Stomach smooth muscle (tissue), 2 donors: ENCODE results near the gene DCLK1.
"Not testable (repeated sequence)": the region's sequence is repeated elsewhere in the genome, so short reads cannot be mapped to it uniquely, and the experiment has no call there.

ENCODE experiments used
- H3K27ac ChIP-seq: one replicate; pipeline ENCODE4 v1.7.0; 2013; ENCODE audit warnings: mild to moderate bottlenecking, low read length, inconsistent platforms
- H3K27me3 ChIP-seq, 2 donors: one replicate each; pipeline ENCODE4 v1.7.0; 2013; ENCODE audit warnings: low read length in 2 of 2; ENCODE audit not compliant: insufficient read depth in 2 of 2, control insufficient read depth in 1 of 2
- H3K36me3 ChIP-seq, 2 donors: one replicate each; pipeline ENCODE4 v1.7.0; 2013; ENCODE audit warnings: low read length in 2 of 2; ENCODE audit not compliant: control insufficient read depth in 2 of 2, insufficient read depth in 2 of 2
- H3K4me1 ChIP-seq: one replicate; pipeline ENCODE4 v1.7.0; 2013; ENCODE audit warnings: low read length; ENCODE audit not compliant: control insufficient read depth, insufficient read depth
- H3K4me3 ChIP-seq, 2 donors: one replicate each; pipeline ENCODE4 v1.7.0; 2013; ENCODE audit warnings: low read length in 2 of 2
- H3K9ac ChIP-seq, 2 donors: one replicate each; pipeline ENCODE4 v1.7.0; 2013; ENCODE audit warnings: low read length in 2 of 2, mild to moderate bottlenecking in 1 of 2
- H3K9me3 ChIP-seq, 2 donors: one replicate each; pipeline ENCODE4 v1.7.0; 2013; ENCODE audit warnings: low read length in 2 of 2; ENCODE audit not compliant: control insufficient read depth in 2 of 2
- donor health status: healthy.
- donor health status: Pancreatic carcinoma.

Gene DCLK1

DNA sequence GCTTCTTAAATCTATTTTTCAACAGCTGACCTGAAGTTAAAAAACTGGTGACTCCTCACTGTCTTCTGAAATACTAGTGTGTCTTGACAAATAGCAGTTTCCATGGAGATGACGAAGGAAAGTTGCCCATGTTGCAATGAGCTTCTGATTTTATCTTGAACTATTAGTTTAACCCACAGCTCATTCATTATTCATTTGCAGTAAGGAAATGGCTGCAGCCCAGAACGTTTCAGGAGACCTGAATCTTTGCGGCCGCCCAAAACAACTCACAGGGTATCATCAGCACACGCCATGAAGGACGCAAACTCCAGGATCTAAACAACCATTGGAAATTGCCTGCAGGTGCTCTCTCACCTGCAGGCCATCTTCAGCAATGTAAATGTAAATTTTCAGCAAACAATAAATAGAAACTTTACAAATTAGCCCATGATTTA lies 142.5 kb downstream of the DCLK1 start:
- H3K9me3 ChIP-seq: no peaks in the 10 kb centered on the region
- H3K27me3 ChIP-seq: peaks cover 0 to 2% of the 10 kb centered on the region in 2 donors
- H3K27ac ChIP-seq: no peak overlapping the region
- no peak overlapping the region for H3K4me3 ChIP-seq
- H3K4me1 ChIP-seq: no peaks in the 10 kb centered on the region
- no peak overlapping the region for H3K9ac ChIP-seq
- no peaks in the 10 kb centered on the region for H3K36me3 ChIP-seq

DNA sequence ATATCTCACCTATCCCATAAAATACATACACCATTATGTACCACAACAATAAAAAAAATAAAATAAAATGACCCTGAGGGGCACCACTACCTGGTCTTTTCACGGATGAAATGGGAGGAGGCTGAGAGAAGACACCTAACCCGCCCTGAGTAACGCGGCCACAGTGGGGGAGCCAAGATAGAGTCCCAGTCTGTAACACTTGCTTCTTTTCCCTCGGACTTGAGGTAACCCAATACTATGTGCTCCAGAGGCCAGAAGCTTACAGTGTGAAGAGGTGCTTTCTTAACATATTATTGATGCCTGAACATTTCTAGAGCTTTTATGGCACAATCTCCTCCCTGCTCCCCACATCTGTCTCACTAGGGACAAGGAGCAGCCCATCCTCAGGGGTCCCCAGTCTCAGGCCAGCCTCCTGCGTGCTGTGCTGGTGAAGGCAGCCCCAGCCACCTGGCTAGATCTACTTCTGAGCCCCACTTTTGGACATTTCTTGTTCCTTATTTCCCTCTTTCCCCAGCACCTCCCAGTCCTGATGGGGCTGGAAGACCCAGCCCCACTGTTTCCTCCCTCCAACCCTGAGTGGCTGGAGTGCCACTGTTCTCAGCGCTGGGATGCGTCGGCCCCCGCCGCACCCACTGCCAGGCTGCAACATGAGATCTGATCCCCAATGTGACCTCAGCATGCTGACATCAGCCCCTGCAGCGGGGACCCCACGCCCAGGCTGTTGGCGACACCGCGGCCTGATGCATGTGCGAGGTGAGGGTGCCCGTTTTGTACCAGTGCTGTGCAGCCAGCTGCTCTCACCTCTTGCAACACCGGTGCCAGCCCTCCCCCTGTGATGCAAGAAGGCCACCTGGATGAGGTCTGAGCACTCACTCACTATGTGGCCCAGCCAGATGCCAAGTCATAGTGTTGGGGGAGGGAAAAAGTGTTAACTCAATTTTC lies 143.3 kb downstream of the DCLK1 start:
- Histone ChIP-seq H3K4me1 (no peaks in the 10 kb centered on the region), H3K36me3 (no peaks in the 10 kb centered on the region), H3K9ac (no peak overlapping the region), H3K27ac (no peak overlapping the region), H3K27me3 (peaks cover 0 to 2% of the 10 kb centered on the region in 2 donors), H3K9me3 (no peaks in the 10 kb centered on the region), H3K4me3 (no peak overlapping the region)

DNA sequence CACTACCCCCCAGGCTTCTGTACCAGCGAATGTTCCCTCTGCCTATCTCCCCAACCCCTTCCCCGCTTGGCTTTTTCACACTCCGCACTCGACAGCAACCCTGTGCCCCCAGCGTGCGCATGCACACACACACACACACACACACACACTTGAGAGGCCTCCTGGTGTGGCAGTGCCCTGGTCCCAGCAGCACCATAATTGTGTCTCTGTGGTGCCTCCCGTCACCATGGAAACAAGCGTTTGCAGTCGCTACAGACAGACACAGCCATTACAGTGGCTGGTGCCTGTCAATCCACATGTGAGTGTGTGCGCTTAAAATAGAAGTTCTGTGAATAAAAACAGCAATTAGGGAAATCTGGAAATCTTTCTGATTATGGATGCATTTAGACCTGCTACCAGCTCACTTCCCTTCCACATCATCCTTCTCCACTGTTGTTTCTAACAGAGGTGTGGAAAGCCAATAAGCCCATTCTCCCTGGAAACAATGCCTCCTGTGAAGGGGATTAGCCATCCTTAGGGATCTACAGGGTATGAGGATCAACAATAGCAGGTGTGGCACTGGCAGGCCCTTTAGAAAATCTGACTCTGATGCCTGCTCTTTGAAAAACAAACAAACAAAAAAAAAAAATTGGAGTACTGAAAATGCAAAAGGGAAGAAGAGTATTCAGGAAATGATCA lies 146.3 kb downstream of the DCLK1 start:
- no peaks in the 10 kb centered on the region for H3K9me3 ChIP-seq
- no peaks in the 10 kb centered on the region for H3K36me3 ChIP-seq
- no peaks in the 10 kb centered on the region for H3K4me1 ChIP-seq
- H3K27me3 ChIP-seq: peaks cover 0 to 2% of the 10 kb centered on the region in 2 donors
- no peak overlapping the region for H3K9ac ChIP-seq
- H3K4me3 ChIP-seq: no peak overlapping the region
- H3K27ac ChIP-seq: no peak overlapping the region

DNA sequence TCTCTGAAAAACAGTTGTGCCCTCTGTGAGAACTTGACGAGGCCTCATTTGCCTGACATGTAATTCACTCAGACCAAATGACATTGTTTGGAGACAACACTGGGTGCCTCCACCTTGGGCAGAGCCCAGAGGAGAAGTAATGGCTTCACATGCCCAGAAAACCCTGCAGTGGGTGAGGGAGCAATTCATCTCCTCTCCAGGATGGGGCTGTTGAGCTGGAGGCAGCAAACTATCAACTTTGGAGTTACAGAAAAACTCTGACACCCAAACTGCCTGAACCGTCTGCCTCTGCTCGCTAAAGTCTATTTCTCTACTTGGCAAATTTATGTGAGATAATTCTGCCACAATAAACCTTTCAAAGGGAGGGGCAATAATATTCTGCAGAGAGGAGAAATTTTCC lies 146.9 kb downstream of the DCLK1 start:
- Histone ChIP-seq H3K27me3 (peaks cover 0 to 2% of the 10 kb centered on the region in 2 donors), H3K9ac (no peak overlapping the region), H3K4me3 (no peak overlapping the region), H3K36me3 (no peaks in the 10 kb centered on the region), H3K4me1 (peaks cover 4% of the 10 kb centered on the region), H3K9me3 (no peaks in the 10 kb centered on the region), H3K27ac (no peak overlapping the region)

DNA sequence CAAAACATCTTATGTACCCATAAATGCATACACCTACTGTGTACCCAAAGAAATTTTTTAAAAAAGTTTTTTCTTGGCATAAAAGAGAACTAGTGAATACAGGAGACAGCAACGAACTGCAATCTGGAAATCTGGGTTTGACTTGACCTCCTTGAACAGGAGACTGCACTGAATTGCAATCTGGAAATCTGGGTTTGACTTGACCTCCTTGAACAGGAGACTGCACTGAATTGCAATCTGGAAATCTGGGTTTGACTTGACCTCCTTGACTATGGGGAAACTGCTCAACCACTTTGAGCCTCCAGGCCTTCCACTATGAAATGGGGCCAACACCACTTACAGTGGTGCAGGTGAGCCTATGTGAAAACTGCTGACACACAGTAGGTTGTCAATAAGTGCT lies 147.5 kb downstream of the DCLK1 start:
- not testable (repeated sequence) for H3K27me3 ChIP-seq, H3K9ac ChIP-seq, H3K4me3 ChIP-seq, H3K9me3 ChIP-seq, H3K4me1 ChIP-seq, H3K27ac ChIP-seq, H3K36me3 ChIP-seq

GRCh38 chr13:35983206-35983605 lies 148.0 kb downstream of the DCLK1 start:
- H3K36me3 ChIP-seq: no peaks in the 10 kb centered on the region
- H3K4me1 ChIP-seq: peaks cover 8% of the 10 kb centered on the region
- H3K9me3 ChIP-seq: no peaks in the 10 kb centered on the region
- peaks cover 0 to 2% of the 10 kb centered on the region in 2 donors for H3K27me3 ChIP-seq
- no peak overlapping the region for H3K4me3 ChIP-seq
- no peak overlapping the region for H3K9ac ChIP-seq
- H3K27ac ChIP-seq: no peak overlapping the region

DNA sequence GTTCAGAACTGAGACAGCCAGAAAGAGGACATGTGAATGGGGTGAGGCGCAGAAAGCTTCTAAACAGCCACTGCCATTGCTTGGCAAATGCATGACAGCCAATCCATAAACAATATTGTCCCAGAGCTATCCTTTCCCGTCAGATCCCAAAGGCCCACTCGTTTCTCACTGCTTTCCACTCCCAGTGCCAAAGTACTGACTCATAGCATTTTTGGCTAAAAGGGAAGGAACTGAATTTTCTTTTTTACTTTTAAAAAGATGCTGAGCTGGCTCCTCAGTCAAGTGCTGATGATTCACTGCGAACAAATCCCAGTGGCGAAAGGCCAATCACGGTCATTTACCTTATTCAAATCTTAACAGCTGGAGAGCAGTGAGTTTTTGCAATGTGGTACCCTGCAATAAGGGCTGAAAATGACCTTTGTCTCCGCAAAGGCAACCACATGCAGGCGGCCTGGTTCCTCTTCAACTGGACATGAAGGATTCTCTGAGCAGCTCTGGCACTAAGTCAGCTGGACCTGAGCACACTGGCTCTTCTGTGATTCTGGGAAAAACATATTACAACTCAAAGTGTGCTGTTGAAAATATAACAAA lies 151.7 kb downstream of the DCLK1 start:
- peak overlapping the region in 1 of 2 donors; percentile 31 for H3K4me3 ChIP-seq

GRCh38 chr13:35978607-35979316 lies 152.4 kb downstream of the DCLK1 start:
- no peak overlapping the region for H3K4me3 ChIP-seq
- peak overlapping the region; percentile 53 for H3K27ac ChIP-seq
- no peak overlapping the region for H3K9ac ChIP-seq

More for the DNA sequence above, 151.7 kb downstream of the DCLK1 start:
- no peaks in the 10 kb centered on the region for H3K36me3 ChIP-seq
- H3K9me3 ChIP-seq: no peaks in the 10 kb centered on the region
- H3K9ac ChIP-seq: no peak overlapping the region
- no peaks in the 10 kb centered on the region for H3K27me3 ChIP-seq
- peak overlapping the region; percentile 53 for H3K27ac ChIP-seq
- H3K4me1 ChIP-seq: peaks cover 8% of the 10 kb centered on the region

DNA sequence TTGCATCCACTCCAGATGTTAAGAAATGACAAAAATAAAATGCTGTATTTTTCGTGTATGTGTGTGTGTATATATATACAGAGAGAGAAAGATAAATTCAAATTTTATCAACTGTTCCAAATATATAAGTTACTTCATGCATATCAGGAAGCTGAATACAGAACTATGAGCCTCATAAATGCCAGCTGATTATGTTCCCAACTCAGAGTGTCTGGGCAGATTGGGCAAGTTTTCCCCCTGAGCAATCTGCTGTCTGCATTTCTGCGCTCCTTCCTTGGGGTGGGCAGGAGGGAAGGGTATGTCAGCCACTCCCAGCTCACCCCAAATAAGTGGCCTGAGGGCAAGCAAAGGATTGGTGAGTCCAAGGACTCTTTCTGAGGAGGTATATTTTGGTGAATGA lies 154.1 kb downstream of the DCLK1 start:
- no peak overlapping the region for H3K9ac ChIP-seq

More at GRCh38 chr13:35978607-35979316, 152.4 kb downstream of the DCLK1 start:
- H3K27me3 ChIP-seq: no peaks in the 10 kb centered on the region
- H3K9me3 ChIP-seq: no peaks in the 10 kb centered on the region
- H3K36me3 ChIP-seq: no peaks in the 10 kb centered on the region
- peaks cover 8% of the 10 kb centered on the region for H3K4me1 ChIP-seq

GRCh38 chr13:35976126-35976525 lies 155.1 kb downstream of the DCLK1 start:
- no peak overlapping the region for H3K4me3 ChIP-seq
- H3K4me1 ChIP-seq: peaks cover 8% of the 10 kb centered on the region
- H3K36me3 ChIP-seq: no peaks in the 10 kb centered on the region
- no peaks in the 10 kb centered on the region for H3K9me3 ChIP-seq
- no peak overlapping the region for H3K9ac ChIP-seq
- no peaks in the 10 kb centered on the region for H3K27me3 ChIP-seq
- H3K27ac ChIP-seq: no peak overlapping the region

More for the DNA sequence above, 154.1 kb downstream of the DCLK1 start:
- Histone ChIP-seq H3K4me1 (peaks cover 8% of the 10 kb centered on the region), H3K27me3 (no peaks in the 10 kb centered on the region), H3K36me3 (no peaks in the 10 kb centered on the region), H3K27ac (no peak overlapping the region), H3K4me3 (no peak overlapping the region), H3K9me3 (no peaks in the 10 kb centered on the region)
